Neuronal stem cell (in vitro differentiated cells): Measurements from ENCODE around the gene TRIM8.

ENCODE experiments used
- DNase-seq: peaks from one replicate; pipeline ENCODE4 v3.0.0-alpha.2; 2013; ENCODE audit warnings: low spot score
- H2AFZ ChIP-seq: one replicate; pipeline ENCODE4 v1.6.1; 2013; ENCODE audit warnings: mild to moderate bottlenecking, low read length, inconsistent platforms
- H2AK5ac ChIP-seq: 2 replicates; pipeline ENCODE4 v1.6.1; 2013; ENCODE audit warnings: low read depth, mild to moderate bottlenecking, inconsistent platforms, low read length, moderate library complexity, mixed read lengths
- H2BK120ac ChIP-seq: 2 replicates; pipeline ENCODE4 v1.6.1; 2013; ENCODE audit warnings: low read depth, mild to moderate bottlenecking, inconsistent platforms, low read length, moderate library complexity, mixed read lengths
- H2BK12ac ChIP-seq: one replicate; pipeline ENCODE4 v1.6.1; 2013; ENCODE audit warnings: low read length, inconsistent platforms
- H2BK15ac ChIP-seq: 2 replicates; pipeline ENCODE4 v1.6.1; 2013; ENCODE audit warnings: mild to moderate bottlenecking, low read length, inconsistent platforms, mixed read lengths
- H2BK5ac ChIP-seq: one replicate; pipeline ENCODE4 v1.6.1; 2013; ENCODE audit warnings: inconsistent platforms, mild to moderate bottlenecking, low read length, moderate library complexity
- H3K14ac ChIP-seq: one replicate; pipeline ENCODE4 v1.6.1; 2013; ENCODE audit warnings: low read length, inconsistent platforms
- H3K18ac ChIP-seq: 2 replicates; pipeline ENCODE4 v1.6.1; 2013; ENCODE audit warnings: low read length, inconsistent platforms
- H3K23ac ChIP-seq: 2 replicates; pipeline ENCODE4 v1.6.1; 2013; ENCODE audit warnings: low read depth, mild to moderate bottlenecking, mixed read lengths, low read length, inconsistent platforms; ENCODE audit not compliant: poor library complexity
- H3K27ac ChIP-seq: replicated peaks from 3 replicates; pipeline ENCODE4 v1.5.1; 2013; ENCODE audit warnings: low read length, inconsistent platforms
- H3K27me3 ChIP-seq, 3 experiments: 2 replicates each; pipeline ENCODE4 v1.6.1; 2013; ENCODE audit warnings: low read length in 3 of 3, mild to moderate bottlenecking in 2 of 3, inconsistent platforms in 1 of 3, low read depth in 1 of 3, mixed read lengths in 1 of 3, moderate library complexity in 1 of 3; ENCODE audit not compliant: control insufficient read depth in 3 of 3, insufficient read depth in 3 of 3
- H3K36me3 ChIP-seq, 2 donors: replicated peaks in 1 of 2; 2 replicates each; pipeline ENCODE4 v1.6.1; 2013; ENCODE audit warnings: low read length in 2 of 2; ENCODE audit not compliant: control insufficient read depth in 2 of 2, insufficient read depth in 2 of 2
- H3K4ac ChIP-seq: 2 replicates; pipeline ENCODE4 v1.6.1; 2013; ENCODE audit warnings: inconsistent platforms, mild to moderate bottlenecking, low read length, moderate library complexity
- H3K4me1 ChIP-seq, 2 donors: 1 replicate in 1 of 2; 2 replicates in 1 of 2; pipeline ENCODE4 v1.6.1; 2013; ENCODE audit warnings: low read length in 2 of 2, low read depth in 1 of 2; ENCODE audit not compliant: control insufficient read depth in 2 of 2, insufficient read depth in 1 of 2
- H3K4me2 ChIP-seq: one replicate; pipeline ENCODE4 v1.6.1; 2013; ENCODE audit warnings: mild to moderate bottlenecking, low read length, inconsistent platforms; ENCODE audit not compliant: insufficient read depth, poor library complexity, severe bottlenecking
- H3K4me3 ChIP-seq, 2 donors: 2 replicates each; pipeline ENCODE4 v1.5.1; 2013; ENCODE audit warnings: low read length in 2 of 2, mild to moderate bottlenecking in 2 of 2, inconsistent platforms in 1 of 2, moderate library complexity in 1 of 2
- H3K79me1 ChIP-seq: one replicate; pipeline ENCODE4 v1.6.1; 2013; ENCODE audit warnings: low read depth, mild to moderate bottlenecking, inconsistent platforms, low read length, moderate library complexity
- H3K9ac ChIP-seq: one replicate; pipeline ENCODE4 v1.6.1; 2013; ENCODE audit warnings: mild to moderate bottlenecking, low read depth, low read length, inconsistent platforms; ENCODE audit not compliant: poor library complexity
- H3K9me3 ChIP-seq, 2 donors: replicated peaks in 1 of 2; 2 replicates each; pipeline versions ENCODE3 to v1.6.1; 2013; ENCODE audit warnings: low read length in 2 of 2, mild to moderate bottlenecking in 2 of 2, inconsistent platforms in 1 of 2, low read depth in 1 of 2, mixed read lengths in 1 of 2, moderate library complexity in 1 of 2; ENCODE audit not compliant: control insufficient read depth in 2 of 2, insufficient read depth in 1 of 2
- H4K8ac ChIP-seq: one replicate; pipeline ENCODE4 v1.6.1; 2013; ENCODE audit warnings: low read depth, mild to moderate bottlenecking, inconsistent platforms, low read length, moderate library complexity
- H4K91ac ChIP-seq: one replicate; pipeline ENCODE4 v1.6.1; 2013; ENCODE audit warnings: low read length, low read depth, mild to moderate bottlenecking, inconsistent platforms; ENCODE audit not compliant: poor library complexity
- WGBS, 2 donors: extraction: QIAGEN DNeasy Blood & Tissue Kit; methylation state at CpG; one replicate each; pipeline ENCODE4 v1.1.7; 2013; ENCODE audit warnings: missing lambda C conversion rate in 2 of 2, mixed read lengths in 1 of 2; ENCODE audit not compliant: insufficient read length in 2 of 2, insufficient replicate concordance in 1 of 2; ENCODE audit errors: extremely low coverage in 2 of 2; 5-methylcytosine and 5-hydroxymethylcytosine counted together

The TRIM8 gene

DNA sequence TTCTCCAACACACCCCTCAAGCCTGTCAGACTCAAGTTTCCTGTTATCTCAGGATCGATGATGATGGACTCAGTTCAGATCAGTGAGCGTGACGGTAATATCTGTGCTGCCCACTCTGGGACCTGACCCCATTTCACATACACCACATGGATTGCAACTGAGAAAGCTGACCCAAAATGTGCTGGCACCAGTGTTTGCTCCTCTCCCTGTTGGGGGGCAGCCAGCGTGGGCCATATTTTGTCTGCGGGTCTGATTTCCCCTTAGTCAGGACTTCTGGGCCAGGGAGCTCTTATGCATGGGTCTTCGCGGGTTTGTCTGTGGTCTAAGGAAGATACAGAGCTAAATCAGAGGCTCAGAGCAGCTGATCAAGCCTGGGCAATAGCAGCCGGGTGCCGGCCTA is 42.6 kb upstream of the TRIM8 start:
- H3K9ac ChIP-seq, result no peak overlapping the region
- no peaks in the 10 kb centered on the region for H3K27me3 ChIP-seq
- no peak overlapping the region for H2BK15ac ChIP-seq
- no peak overlapping the region for H3K4me3 ChIP-seq
- no CpG with 5 or more reads among the region's 9 CpGs for WGBS, 2 donors
- H2AFZ ChIP-seq, result no peak overlapping the region
- H3K4me2 ChIP-seq, result no peak overlapping the region
- H3K23ac ChIP-seq, result no peak overlapping the region
- no peaks in the 10 kb centered on the region for H3K79me1 ChIP-seq
- no peak overlapping the region for H3K14ac ChIP-seq
- H4K91ac ChIP-seq, result no peak overlapping the region
- H3K27ac ChIP-seq, result no peak overlapping the region
- peaks cover 39 to 88% of the 10 kb centered on the region in 2 donors for H3K36me3 ChIP-seq
- H3K9me3 ChIP-seq, result no peaks in the 10 kb centered on the region
- DNase-seq, result no peak
- no peak overlapping the region for H2AK5ac ChIP-seq
- peaks cover 0 to 7% of the 10 kb centered on the region in 2 donors for H3K4me1 ChIP-seq
- H2BK120ac ChIP-seq, result no peak overlapping the region
- no peak overlapping the region for H2BK5ac ChIP-seq
- H2BK12ac ChIP-seq, result no peak overlapping the region
- H3K18ac ChIP-seq, result no peak overlapping the region
- H3K4ac ChIP-seq, result no peak overlapping the region
- no peak overlapping the region for H4K8ac ChIP-seq

DNA sequence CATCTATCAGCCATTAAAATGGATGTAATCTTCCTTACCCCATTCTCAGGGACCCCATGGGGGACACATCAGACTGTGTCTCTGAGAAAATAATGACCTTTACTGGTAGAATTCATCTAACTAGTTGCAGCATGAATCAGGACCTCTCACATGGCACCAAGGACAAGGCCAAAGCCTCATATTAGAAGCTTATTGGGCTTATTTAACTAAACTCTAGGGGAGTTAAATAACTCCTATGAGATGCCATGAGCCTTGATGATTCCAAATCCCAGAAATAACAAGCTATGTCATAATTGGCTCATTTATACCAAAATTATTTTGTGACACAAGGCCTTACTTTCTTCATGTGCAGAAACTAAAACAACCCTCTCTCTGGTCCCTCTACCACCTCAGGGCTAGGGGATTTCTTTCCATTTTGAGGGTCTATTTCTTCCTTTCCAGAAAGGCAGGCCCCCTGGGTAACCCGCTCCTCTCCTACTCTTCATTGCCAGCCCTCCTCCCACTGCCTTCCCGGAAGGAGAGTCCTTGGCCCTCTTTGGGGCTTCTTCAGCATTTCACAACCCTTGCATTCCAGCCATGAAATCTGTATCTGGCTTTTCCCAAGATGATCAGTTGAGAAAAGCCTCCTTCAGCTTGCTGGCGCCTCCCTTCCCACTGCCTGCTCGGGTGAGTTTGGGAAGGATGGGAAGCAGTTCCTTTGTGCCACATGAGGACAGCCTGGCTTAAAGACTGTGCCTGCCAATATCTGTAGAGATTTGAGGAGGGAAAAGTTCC is 41.8 kb upstream of the TRIM8 start:
- no peak overlapping the region for H3K9ac ChIP-seq
- DNase-seq, result no peak
- H3K27ac ChIP-seq, result no peak overlapping the region
- no peak overlapping the region for H2AFZ ChIP-seq
- no peak overlapping the region for H4K8ac ChIP-seq
- H3K9me3 ChIP-seq, result no peaks in the 10 kb centered on the region
- H3K79me1 ChIP-seq, result no peaks in the 10 kb centered on the region
- H3K36me3 ChIP-seq, result peaks cover 35 to 80% of the 10 kb centered on the region in 2 donors
- no peak overlapping the region for H3K18ac ChIP-seq
- no peak overlapping the region for H2BK15ac ChIP-seq
- H2BK120ac ChIP-seq, result no peak overlapping the region
- no peak overlapping the region for H2BK12ac ChIP-seq
- no peak overlapping the region for H3K14ac ChIP-seq
- H3K4me3 ChIP-seq, result no peak overlapping the region
- WGBS, 2 donors, result no CpG with 5 or more reads among the region's 4 CpGs
- no peak overlapping the region for H2AK5ac ChIP-seq
- H2BK5ac ChIP-seq, result no peak overlapping the region
- H3K23ac ChIP-seq, result no peak overlapping the region
- no peak overlapping the region for H3K4ac ChIP-seq
- no peak overlapping the region for H4K91ac ChIP-seq
- H3K4me1 ChIP-seq, result peaks cover 0 to 7% of the 10 kb centered on the region in 2 donors
- H3K27me3 ChIP-seq, result no peaks in the 10 kb centered on the region
- H3K4me2 ChIP-seq, result no peak overlapping the region

DNA sequence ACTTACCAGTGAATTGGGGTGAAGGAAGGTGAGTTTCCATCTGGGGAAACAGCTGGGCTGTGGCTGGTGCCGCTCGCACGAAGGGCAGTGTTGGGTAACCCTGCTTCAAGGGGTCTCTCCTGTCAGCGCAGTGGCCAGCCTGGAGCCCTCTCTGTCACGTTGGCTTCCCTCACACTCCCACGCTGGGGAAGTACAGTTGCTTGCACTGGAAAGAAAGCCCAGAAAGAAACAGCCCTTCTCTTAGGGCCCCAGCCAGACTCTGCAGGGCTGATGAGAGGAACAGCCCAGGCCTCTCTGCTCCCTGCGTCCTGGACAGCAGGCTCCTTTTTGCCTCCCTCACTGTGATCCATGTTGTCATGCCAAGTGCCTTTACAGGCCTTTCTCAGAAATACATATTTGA is 40.3 kb upstream of the TRIM8 start:
- Histone ChIP-seq H3K4ac (no peak overlapping the region), H3K14ac (no peak overlapping the region), H3K9ac (no peak overlapping the region), H2BK15ac (no peak overlapping the region), H3K4me2 (no peak overlapping the region), H3K9me3 (no peaks in the 10 kb centered on the region), H4K91ac (no peak overlapping the region), H2AFZ (no peak overlapping the region), H3K79me1 (no peaks in the 10 kb centered on the region), H3K4me3 (no peak overlapping the region), H2BK5ac (no peak overlapping the region), H3K27ac (no peak overlapping the region), H2BK120ac (no peak overlapping the region), H4K8ac (no peak overlapping the region), H3K36me3 (peaks cover 32 to 68% of the 10 kb centered on the region in 2 donors), H2AK5ac (no peak overlapping the region), H3K18ac (no peak overlapping the region), H2BK12ac (no peak overlapping the region), H3K27me3 (no peaks in the 10 kb centered on the region), H3K23ac (no peak overlapping the region), H3K4me1 (peaks cover 0 to 7% of the 10 kb centered on the region in 2 donors)
- DNase-seq, result no peak
- no CpG with 5 or more reads among the region's 7 CpGs for WGBS, 2 donors

DNA sequence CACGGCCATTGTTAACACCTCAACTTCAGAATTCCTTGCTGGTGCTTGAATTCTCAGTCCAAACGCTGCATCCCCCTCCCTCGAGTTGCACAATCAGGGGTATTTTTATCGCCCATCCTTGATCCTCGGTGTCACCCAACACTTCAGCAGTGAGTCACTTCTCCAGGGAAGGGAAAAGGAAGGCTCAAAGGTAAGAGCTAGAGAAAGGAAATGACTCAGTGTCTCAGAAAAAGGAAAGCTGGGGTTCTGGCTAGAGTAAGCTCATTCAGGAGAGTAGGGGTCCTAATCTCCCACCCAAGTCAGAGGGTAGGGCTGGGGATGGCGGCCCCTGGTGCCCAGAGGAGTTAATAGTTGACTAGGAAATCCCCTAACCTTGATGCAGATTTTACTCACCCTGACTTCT is 39.8 kb upstream of the TRIM8 start:
- Histone ChIP-seq H3K36me3 (peaks cover 31 to 63% of the 10 kb centered on the region in 2 donors), H3K4me1 (peaks cover 0 to 6% of the 10 kb centered on the region in 2 donors), H2BK5ac (no peak overlapping the region), H4K8ac (no peak overlapping the region), H3K14ac (no peak overlapping the region), H4K91ac (no peak overlapping the region), H3K23ac (no peak overlapping the region), H2BK15ac (no peak overlapping the region), H2BK12ac (no peak overlapping the region), H2AK5ac (no peak overlapping the region), H3K27ac (no peak overlapping the region), H2AFZ (no peak overlapping the region), H3K27me3 (no peaks in the 10 kb centered on the region), H3K9ac (no peak overlapping the region), H3K9me3 (no peaks in the 10 kb centered on the region), H2BK120ac (no peak overlapping the region), H3K4ac (no peak overlapping the region), H3K4me2 (no peak overlapping the region), H3K4me3 (no peak overlapping the region), H3K79me1 (no peaks in the 10 kb centered on the region), H3K18ac (no peak overlapping the region)
- no peak for DNase-seq
- WGBS, 2 donors, result no CpG with 5 or more reads among the region's 6 CpGs
